Measurements from ENCODE around the gene MOSMO.
"Not testable (repeated sequence)": the region's sequence is repeated elsewhere in the genome, so short reads cannot be mapped to it uniquely, and the experiment has no call there.

The MOSMO gene

GRCh38 chr16:22099256-22099975 lies 91.5 kb downstream of the MOSMO start:
- no peak overlapping the region for H3K4me3 ChIP-seq (ENCODE audit: insufficient read depth, low read depth, low read length, poor library complexity, severe bottlenecking)

GRCh38 chr16:22103441-22103840 lies 95.5 kb downstream of the MOSMO start:
- Histone ChIP-seq H3K27ac (ENCODE audit: insufficient read depth, low read length, poor library complexity, severe bottlenecking) (no peak overlapping the region), H3K4me1 (ENCODE audit: control insufficient read depth, insufficient read depth, low read length, poor library complexity, severe bottlenecking) (no peaks in the 10 kb centered on the region), H3K9me3 (ENCODE audit: control insufficient read depth, low read length) (no peaks in the 10 kb centered on the region), H3K36me3 (ENCODE audit: control insufficient read depth, insufficient read depth, low read length) (no peaks in the 10 kb centered on the region), H3K27me3 (replicated peaks; ENCODE audit: control insufficient read depth, insufficient read depth, low read length, poor library complexity, severe bottlenecking) (no peaks in the 10 kb centered on the region), H3K4me3 (ENCODE audit: insufficient read depth, low read depth, low read length, poor library complexity, severe bottlenecking) (no peak overlapping the region)
- DNase-seq = no peak

More at GRCh38 chr16:22099256-22099975, 91.5 kb downstream of the MOSMO start:
- Histone ChIP-seq H3K27me3 (replicated peaks; ENCODE audit: control insufficient read depth, insufficient read depth, low read length, poor library complexity, severe bottlenecking) (no peaks in the 10 kb centered on the region), H3K4me1 (ENCODE audit: control insufficient read depth, insufficient read depth, low read length, poor library complexity, severe bottlenecking) (no peaks in the 10 kb centered on the region), H3K27ac (ENCODE audit: insufficient read depth, low read length, poor library complexity, severe bottlenecking) (no peak overlapping the region), H3K36me3 (ENCODE audit: control insufficient read depth, insufficient read depth, low read length) (no peaks in the 10 kb centered on the region), H3K9me3 (ENCODE audit: control insufficient read depth, low read length) (no peaks in the 10 kb centered on the region)
- no peak for DNase-seq

- Histone ChIP-seq H3K4me1 (ENCODE audit: control insufficient read depth, insufficient read depth, low read length, poor library complexity, severe bottlenecking) (no peaks in the 10 kb centered on the region), H3K27me3 (replicated peaks; ENCODE audit: control insufficient read depth, insufficient read depth, low read length, poor library complexity, severe bottlenecking) (no peaks in the 10 kb centered on the region), H3K4me3 (ENCODE audit: insufficient read depth, low read depth, low read length, poor library complexity, severe bottlenecking) (no peak overlapping the region), H3K9me3 (ENCODE audit: control insufficient read depth, low read length) (no peaks in the 10 kb centered on the region), H3K36me3 (ENCODE audit: control insufficient read depth, insufficient read depth, low read length) (no peaks in the 10 kb centered on the region), H3K27ac (ENCODE audit: insufficient read depth, low read length, poor library complexity, severe bottlenecking) (no peak overlapping the region)
- no peak for DNase-seq
Measured at GRCh38 chr16:22109258-22109898, 101.5 kb downstream of the MOSMO start.

GRCh38 chr16:22111629-22112028 lies 103.7 kb downstream of the MOSMO start:
- not testable (repeated sequence) for H3K27ac ChIP-seq (ENCODE audit: insufficient read depth, low read length, poor library complexity, severe bottlenecking); H3K4me1 ChIP-seq (ENCODE audit: control insufficient read depth, insufficient read depth, low read length, poor library complexity, severe bottlenecking); H3K9me3 ChIP-seq (ENCODE audit: control insufficient read depth, low read length); DNase-seq; H3K27me3 ChIP-seq (replicated peaks; ENCODE audit: control insufficient read depth, insufficient read depth, low read length, poor library complexity, severe bottlenecking); H3K4me3 ChIP-seq (ENCODE audit: insufficient read depth, low read depth, low read length, poor library complexity, severe bottlenecking); H3K36me3 ChIP-seq (ENCODE audit: control insufficient read depth, insufficient read depth, low read length)

GRCh38 chr16:22116095-22116700 lies 108.3 kb downstream of the MOSMO start:
- H3K27me3 ChIP-seq (replicated peaks; ENCODE audit: control insufficient read depth, insufficient read depth, low read length, poor library complexity, severe bottlenecking) = no peaks in the 10 kb centered on the region

GRCh38 chr16:22117609-22118008 lies 109.7 kb downstream of the MOSMO start:
- Histone ChIP-seq H3K27ac (ENCODE audit: insufficient read depth, low read length, poor library complexity, severe bottlenecking) (no peak overlapping the region), H3K27me3 (replicated peaks; ENCODE audit: control insufficient read depth, insufficient read depth, low read length, poor library complexity, severe bottlenecking) (no peaks in the 10 kb centered on the region), H3K9me3 (ENCODE audit: control insufficient read depth, low read length) (no peaks in the 10 kb centered on the region), H3K4me1 (ENCODE audit: control insufficient read depth, insufficient read depth, low read length, poor library complexity, severe bottlenecking) (no peaks in the 10 kb centered on the region), H3K4me3 (ENCODE audit: insufficient read depth, low read depth, low read length, poor library complexity, severe bottlenecking) (no peak overlapping the region), H3K36me3 (ENCODE audit: control insufficient read depth, insufficient read depth, low read length) (no peaks in the 10 kb centered on the region)
- no peak for DNase-seq

More at GRCh38 chr16:22116095-22116700, 108.3 kb downstream of the MOSMO start:
- Histone ChIP-seq H3K9me3 (ENCODE audit: control insufficient read depth, low read length) (no peaks in the 10 kb centered on the region), H3K36me3 (ENCODE audit: control insufficient read depth, insufficient read depth, low read length) (no peaks in the 10 kb centered on the region), H3K4me1 (ENCODE audit: control insufficient read depth, insufficient read depth, low read length, poor library complexity, severe bottlenecking) (no peaks in the 10 kb centered on the region), H3K27ac (ENCODE audit: insufficient read depth, low read length, poor library complexity, severe bottlenecking) (no peak overlapping the region), H3K4me3 (ENCODE audit: insufficient read depth, low read depth, low read length, poor library complexity, severe bottlenecking) (no peak overlapping the region)
- no peak for DNase-seq

- H3K27ac ChIP-seq (ENCODE audit: insufficient read depth, low read length, poor library complexity, severe bottlenecking) = no peak overlapping the region
- H3K27me3 ChIP-seq (replicated peaks; ENCODE audit: control insufficient read depth, insufficient read depth, low read length, poor library complexity, severe bottlenecking) = no peaks in the 10 kb centered on the region
- no peaks in the 10 kb centered on the region for H3K36me3 ChIP-seq (ENCODE audit: control insufficient read depth, insufficient read depth, low read length)
- no peaks in the 10 kb centered on the region for H3K9me3 ChIP-seq (ENCODE audit: control insufficient read depth, low read length)
- no peak for DNase-seq
- H3K4me1 ChIP-seq (ENCODE audit: control insufficient read depth, insufficient read depth, low read length, poor library complexity, severe bottlenecking) = no peaks in the 10 kb centered on the region
- H3K4me3 ChIP-seq (ENCODE audit: insufficient read depth, low read depth, low read length, poor library complexity, severe bottlenecking) = no peak overlapping the region
Measured at GRCh38 chr16:22120440-22120839, 112.5 kb downstream of the MOSMO start.

GRCh38 chr16:22122239-22122638 lies 114.3 kb downstream of the MOSMO start:
- Histone ChIP-seq H3K4me3 (ENCODE audit: insufficient read depth, low read depth, low read length, poor library complexity, severe bottlenecking) (no peak overlapping the region), H3K4me1 (ENCODE audit: control insufficient read depth, insufficient read depth, low read length, poor library complexity, severe bottlenecking) (no peaks in the 10 kb centered on the region), H3K27me3 (replicated peaks; ENCODE audit: control insufficient read depth, insufficient read depth, low read length, poor library complexity, severe bottlenecking) (no peaks in the 10 kb centered on the region), H3K27ac (ENCODE audit: insufficient read depth, low read length, poor library complexity, severe bottlenecking) (no peak overlapping the region), H3K36me3 (ENCODE audit: control insufficient read depth, insufficient read depth, low read length) (no peaks in the 10 kb centered on the region), H3K9me3 (ENCODE audit: control insufficient read depth, low read length) (no peaks in the 10 kb centered on the region)
- no peak for DNase-seq

- no peak overlapping the region for H3K27ac ChIP-seq (ENCODE audit: insufficient read depth, low read length, poor library complexity, severe bottlenecking)
- H3K36me3 ChIP-seq (ENCODE audit: control insufficient read depth, insufficient read depth, low read length) = no peaks in the 10 kb centered on the region
- DNase-seq = no peak
- H3K4me1 ChIP-seq (ENCODE audit: control insufficient read depth, insufficient read depth, low read length, poor library complexity, severe bottlenecking) = no peaks in the 10 kb centered on the region
- H3K4me3 ChIP-seq (ENCODE audit: insufficient read depth, low read depth, low read length, poor library complexity, severe bottlenecking) = no peak overlapping the region
- no peaks in the 10 kb centered on the region for H3K27me3 ChIP-seq (replicated peaks; ENCODE audit: control insufficient read depth, insufficient read depth, low read length, poor library complexity, severe bottlenecking)
- no peaks in the 10 kb centered on the region for H3K9me3 ChIP-seq (ENCODE audit: control insufficient read depth, low read length)
Measured at GRCh38 chr16:22123146-22123545, 115.2 kb downstream of the MOSMO start.
